Fibroblast of skin of left biceps (primary cell): Measurements from ENCODE around the gene TRMU.

ENCODE experiments used
- DNase-seq, 2 experiments: peaks; one replicate each; pipeline ENCODE4 v3.0.0-alpha.2; 2013; ENCODE audit warnings: low read depth in 2 of 2

Gene TRMU

GRCh38 chr22:46369716-46370583 is 34.4 kb downstream of the TRMU start:
- DNase-seq = no peak

- DNase-seq = no peak
Observed at GRCh38 chr22:46370584-46371291, 35.2 kb downstream of the TRMU start.

- DNase-seq = no peak
Observed at GRCh38 chr22:46371623-46372226, 36.2 kb downstream of the TRMU start.

DNA sequence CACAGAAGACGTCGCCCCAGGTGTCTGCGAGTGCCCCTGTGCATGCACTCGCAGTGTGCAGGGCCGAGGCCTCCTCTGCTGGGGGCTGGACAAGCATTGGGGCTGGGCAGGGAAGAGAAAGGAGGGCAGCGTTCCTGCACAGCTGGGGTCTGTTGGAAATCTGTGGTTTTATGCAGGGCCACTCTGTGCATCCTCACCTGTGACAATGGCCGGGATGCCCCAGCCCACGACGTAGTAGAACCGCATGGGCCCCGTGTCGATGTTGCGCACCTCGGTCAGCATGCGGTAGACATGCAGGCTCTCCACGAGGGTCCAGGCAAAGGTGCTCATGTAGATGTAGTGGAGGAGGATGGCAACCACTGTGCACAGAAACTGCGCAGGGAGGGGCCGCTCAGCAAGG is 37.2 kb downstream of the TRMU start:
- DNase-seq = no peak

GRCh38 chr22:46373159-46373558 is 37.6 kb downstream of the TRMU start:
- DNase-seq = no peak

DNA sequence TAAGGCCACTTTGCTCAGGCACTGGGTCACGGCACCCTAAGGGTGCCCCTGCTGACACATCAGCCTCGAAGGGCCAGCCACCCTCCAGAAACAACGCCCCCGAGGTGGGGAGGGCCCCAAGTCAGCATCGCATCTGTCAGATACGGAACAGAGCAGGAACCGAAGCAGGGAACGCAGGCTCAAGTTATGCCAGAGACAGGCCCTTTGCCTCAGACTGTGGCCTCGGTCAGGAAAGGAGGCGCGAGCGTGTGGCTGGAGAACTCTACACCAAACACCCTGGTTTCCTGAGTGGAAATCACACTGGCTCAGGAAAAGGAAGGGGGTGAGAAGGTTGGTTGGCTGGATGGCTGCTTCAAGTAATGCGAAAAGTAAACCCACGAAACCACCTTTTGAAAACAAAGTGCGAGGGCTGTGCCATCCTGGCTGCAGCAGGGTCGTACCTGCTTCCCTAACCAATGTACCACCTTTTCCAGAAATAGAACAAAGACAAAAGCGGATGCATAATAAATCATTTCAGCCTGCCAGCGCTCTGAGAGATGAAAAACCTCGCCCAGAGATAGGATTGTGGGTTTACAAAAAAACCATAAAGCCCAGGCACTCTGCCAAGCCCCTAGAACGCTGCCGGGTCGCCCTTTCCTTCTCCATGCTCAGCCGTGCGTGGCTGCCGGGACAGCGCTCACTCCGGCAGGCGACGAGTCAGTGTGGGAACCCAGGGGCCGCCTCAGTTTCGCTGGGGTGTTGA is 38.6 kb downstream of the TRMU start:
- DNase-seq = no peak

- no peak for DNase-seq
Observed at GRCh38 chr22:46374663-46375474, 39.4 kb downstream of the TRMU start.

- no peak for DNase-seq
Observed at GRCh38 chr22:46376111-46376510, 40.6 kb downstream of the TRMU start.

DNA sequence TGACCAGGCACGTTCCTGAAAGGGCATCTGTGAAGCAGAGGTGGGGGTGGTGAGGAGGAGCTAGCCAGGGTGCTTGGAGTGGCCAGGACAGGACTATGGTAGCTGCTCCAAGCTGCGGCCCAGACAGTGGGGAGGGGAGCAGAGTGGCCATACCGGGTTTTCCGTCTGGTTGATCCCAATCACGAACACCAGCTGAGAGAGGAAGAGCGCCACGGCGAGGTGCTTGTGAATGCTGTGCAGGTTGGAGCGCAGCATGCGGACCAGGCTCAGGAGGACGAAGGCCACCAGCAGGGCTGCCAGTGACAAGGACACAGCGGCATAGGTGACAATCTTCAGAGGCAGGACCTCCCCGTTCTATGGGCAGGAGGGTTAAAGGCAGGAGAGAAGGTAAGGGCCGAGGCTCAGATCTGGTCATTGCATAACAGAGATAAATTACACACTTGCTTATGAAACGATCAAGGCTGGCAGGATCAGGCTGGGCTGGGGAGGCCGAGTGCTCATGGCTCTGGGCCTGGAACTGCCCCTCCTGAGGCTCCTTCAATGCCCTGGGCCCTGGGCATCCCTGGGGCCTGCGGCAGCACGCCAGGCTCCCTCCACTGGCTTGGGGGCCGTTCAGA is 41.5 kb downstream of the TRMU start:
- DNase-seq = no peak

- no peak for DNase-seq
Observed at GRCh38 chr22:46377525-46378425, 42.3 kb downstream of the TRMU start.

DNA sequence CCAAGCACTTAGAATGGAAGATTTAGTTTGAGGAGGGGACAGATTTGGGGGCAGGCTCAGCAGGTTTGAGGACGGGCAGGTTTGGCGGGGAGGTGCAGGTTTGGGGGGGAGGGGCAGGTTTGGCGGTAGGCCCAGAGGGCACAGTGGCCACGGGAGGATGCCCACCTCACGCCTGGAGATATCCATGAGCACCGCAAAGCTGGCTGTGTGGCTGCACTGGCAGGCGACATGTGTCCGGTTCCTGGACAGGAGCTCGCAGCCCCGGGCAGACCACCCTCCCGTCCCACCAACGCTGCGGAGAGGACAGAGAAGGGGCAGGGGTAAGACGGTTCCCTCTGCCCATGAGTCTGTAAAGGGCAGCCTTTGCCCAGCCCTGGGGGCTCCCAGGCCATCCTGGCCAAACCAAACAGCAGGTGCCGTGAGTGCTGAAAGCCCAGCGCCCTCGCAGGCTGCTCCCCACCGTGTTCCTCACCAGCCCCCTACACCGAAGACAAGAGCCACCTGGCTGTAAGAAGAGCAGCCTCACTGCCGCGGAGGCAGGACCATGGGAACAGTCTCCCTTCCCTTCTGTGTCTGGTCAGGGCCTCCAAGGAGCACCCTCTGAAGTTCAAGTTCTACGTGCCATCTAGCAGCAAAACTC is 43.0 kb downstream of the TRMU start:
- DNase-seq = no peak

- DNase-seq = no peak
Observed at GRCh38 chr22:46379066-46379930, 43.8 kb downstream of the TRMU start.

- DNase-seq = no peak
Observed at GRCh38 chr22:46380069-46380468, 44.6 kb downstream of the TRMU start.

- DNase-seq = no peak
Observed at GRCh38 chr22:46380581-46380980, 45.1 kb downstream of the TRMU start.

- DNase-seq = no peak
Observed at GRCh38 chr22:46381142-46381541, 45.6 kb downstream of the TRMU start.

- DNase-seq = no peak
Observed at GRCh38 chr22:46381731-46382130, 46.2 kb downstream of the TRMU start.

- no peak for DNase-seq
Observed at GRCh38 chr22:46382524-46382923, 47.0 kb downstream of the TRMU start.

DNA sequence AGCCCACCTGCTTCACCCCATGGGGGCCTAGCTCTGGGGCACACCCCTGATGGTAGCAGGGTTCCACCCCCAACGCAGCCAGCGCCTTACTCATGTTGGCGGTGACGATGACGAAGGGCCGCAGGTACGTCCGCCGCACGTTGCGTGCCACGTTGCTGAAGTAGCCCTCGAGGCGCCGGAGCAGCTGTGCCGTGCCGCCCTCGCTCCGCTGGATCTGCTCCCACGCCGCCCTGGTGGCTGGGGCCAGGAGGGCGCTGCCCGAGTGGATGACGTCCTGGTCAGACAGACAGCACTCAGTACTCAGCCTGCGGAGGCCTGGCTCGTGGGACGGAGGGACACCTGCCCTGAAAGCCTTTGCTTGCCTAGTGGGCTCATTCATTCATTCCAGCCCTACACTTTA is 50.8 kb downstream of the TRMU start:
- DNase-seq = no peak
